ENCODE data around the gene CALHM1.
"Not testable (repeated sequence)": the region's sequence is repeated elsewhere in the genome, so short reads cannot be mapped to it uniquely, and the experiment has no call there.

CALHM1 gene, protein sequence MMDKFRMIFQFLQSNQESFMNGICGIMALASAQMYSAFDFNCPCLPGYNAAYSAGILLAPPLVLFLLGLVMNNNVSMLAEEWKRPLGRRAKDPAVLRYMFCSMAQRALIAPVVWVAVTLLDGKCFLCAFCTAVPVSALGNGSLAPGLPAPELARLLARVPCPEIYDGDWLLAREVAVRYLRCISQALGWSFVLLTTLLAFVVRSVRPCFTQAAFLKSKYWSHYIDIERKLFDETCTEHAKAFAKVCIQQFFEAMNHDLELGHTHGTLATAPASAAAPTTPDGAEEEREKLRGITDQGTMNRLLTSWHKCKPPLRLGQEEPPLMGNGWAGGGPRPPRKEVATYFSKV

GRCh38 chr10:103458720-103459119, at the start of gene CALHM1:
Gene CALHM1 (minus strand): TSS chr10:103458900. CDS start chr10:103458751, 149 bp downstream.
- no peak for DNase-seq (ENCODE audit: low read depth in 3 of 3, low spot score in 1 of 3)

GRCh38 chr10:103507235-103508191, 48.8 kb upstream of the CALHM1 start:
- DNase-seq (ENCODE audit: low read depth in 3 of 3, low spot score in 1 of 3) = no peak

DNA sequence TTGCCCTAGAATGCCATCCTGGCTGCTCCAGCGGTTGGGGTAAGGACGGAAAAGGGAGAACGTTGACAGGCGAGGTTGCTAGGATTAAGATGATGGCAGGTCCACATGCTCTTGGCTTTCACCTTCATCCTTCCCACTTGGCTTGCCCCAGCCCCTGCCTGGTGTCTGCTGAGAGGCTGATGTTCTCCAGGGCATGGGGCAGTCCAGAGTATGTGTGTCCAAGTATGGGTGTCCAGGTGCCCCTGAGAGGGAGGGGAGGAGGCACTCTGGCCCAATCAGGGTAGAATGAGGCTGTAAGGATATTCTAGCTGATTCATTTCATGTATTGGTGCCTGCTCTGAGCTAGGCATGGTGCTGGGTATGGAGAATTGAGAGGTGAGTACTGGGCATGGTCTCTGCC, 47.4 kb upstream of the CALHM1 start:
- DNase-seq (ENCODE audit: low read depth in 3 of 3, low spot score in 1 of 3) = no peak

- DNase-seq (ENCODE audit: low read depth in 3 of 3, low spot score in 1 of 3) = no peak
Observed at GRCh38 chr10:103504181-103504783, 45.6 kb upstream of the CALHM1 start.

DNA sequence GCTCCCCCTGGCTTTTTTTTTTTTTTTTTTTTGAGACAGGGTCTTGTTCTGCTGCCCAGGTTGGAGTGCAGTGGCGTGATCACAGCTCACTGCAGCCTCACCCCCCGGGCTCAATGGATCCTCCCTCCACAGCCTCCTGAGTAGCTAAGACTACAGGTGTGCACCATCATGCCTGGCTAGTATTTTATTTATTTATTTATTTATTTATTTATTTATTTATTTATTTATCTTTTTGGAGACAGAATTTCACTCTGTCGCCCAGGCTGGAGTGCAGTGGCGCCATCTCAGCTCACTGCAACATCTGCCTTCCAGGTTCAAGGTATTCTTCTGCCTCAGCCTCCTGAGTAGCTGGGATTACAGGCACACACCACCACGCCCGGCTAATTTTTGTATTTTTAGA, 45.1 kb upstream of the CALHM1 start:
- DNase-seq (ENCODE audit: low read depth in 3 of 3, low spot score in 1 of 3) = not testable (repeated sequence)

DNA sequence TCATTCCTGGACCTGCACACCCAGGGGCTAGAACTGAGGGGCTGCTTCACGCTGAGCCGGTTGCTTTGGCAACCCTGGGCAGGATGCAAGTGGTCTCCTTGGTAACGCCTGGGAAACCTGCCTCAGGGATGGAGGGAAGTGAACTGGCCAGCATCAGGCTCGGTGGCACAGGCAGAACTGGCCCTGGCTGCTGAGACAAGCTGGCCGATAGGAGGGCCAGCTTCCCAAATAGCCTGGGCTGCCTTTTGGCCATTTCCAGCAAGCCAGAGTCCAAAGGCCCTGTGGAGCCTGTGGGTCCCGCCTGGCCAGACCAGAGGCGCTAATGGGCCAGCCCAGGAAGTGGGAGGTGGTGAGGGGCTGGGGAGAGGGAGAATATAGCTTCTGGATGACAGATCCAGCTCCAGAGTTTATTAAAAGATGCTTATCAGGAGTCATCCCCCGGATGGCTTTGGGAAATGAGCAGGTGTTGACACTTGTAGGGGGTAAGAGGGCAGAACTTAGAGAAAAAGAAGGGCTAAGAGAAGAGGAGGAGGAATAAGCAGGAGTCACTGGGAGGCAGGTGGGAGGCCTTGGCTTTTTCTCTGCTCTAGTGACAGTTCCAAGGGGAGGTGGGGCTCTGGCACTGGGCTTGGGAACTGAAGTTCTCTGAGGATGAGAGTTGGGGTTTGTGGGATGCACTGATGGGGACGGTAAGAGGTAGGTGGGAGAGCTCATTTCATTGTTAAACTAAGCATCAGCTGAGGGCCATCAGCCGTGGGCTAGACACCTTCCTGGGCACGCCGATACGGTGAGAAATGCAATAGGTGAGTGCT, 44.4 kb upstream of the CALHM1 start:
- DNase-seq (ENCODE audit: low read depth in 3 of 3, low spot score in 1 of 3) = no peak

GRCh38 chr10:103501186-103501585, 42.5 kb upstream of the CALHM1 start:
- DNase-seq (ENCODE audit: low read depth in 3 of 3, low spot score in 1 of 3) = no peak

GRCh38 chr10:103500481-103500880, 41.8 kb upstream of the CALHM1 start:
- no peak for DNase-seq (ENCODE audit: low read depth in 3 of 3, low spot score in 1 of 3)

DNA sequence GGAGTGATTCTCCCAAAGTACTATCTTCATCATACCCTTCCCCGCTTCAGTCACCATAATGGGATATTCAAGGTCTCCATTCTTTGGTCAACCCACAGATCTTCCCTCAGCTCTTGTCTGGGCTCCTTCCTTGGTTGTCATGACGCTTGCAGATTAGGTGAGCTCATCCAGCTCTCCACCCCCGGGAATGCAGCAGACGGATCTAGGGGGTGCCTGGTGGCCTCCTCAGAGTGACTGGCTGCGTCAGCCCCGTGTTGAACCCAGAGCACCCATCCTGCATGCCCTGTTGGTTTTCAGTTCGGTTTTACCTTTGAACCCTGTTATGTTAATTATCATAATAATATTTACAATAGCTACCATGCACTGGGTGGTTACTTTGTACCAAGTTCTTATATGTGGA, 41.2 kb upstream of the CALHM1 start:
- no peak for DNase-seq (ENCODE audit: low read depth in 3 of 3, low spot score in 1 of 3)

DNA sequence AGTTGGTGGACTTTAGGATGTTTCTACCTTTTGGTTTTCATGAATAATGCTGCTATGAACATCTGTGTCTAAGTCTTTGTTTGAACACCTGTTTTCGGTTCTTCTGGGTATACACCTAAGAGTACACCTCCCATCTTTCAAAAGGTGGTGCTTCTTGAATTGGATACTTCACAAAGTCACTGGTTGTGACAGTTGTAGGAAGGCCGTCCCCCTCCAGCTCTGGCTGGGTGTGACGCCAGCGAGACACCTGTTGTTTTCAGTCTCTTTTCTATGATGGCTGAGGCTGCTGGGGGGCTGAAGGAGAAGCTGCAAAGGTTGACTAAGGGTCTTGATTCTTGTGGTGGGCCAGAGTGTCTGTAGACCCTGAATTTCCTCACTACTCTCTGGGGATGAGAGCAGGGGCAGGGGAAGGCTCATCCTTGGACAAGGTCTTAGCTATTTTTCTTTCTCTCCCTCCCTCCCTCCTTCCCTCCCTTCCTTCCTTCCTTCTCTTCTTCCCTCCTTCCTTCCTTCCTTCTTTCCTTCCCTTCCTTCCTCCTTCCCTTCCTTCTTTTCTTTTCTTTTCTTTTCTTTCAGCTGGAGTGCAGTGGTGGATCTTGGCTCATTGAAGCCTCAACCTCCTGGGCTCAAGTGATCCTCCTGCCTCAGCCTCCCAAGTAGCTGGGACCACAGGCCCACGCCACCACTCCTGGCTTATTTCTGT, 40.4 kb upstream of the CALHM1 start:
- DNase-seq (ENCODE audit: low read depth in 3 of 3, low spot score in 1 of 3) = no peak

- DNase-seq (ENCODE audit: low read depth in 3 of 3, low spot score in 1 of 3) = no peak
Observed at GRCh38 chr10:103497161-103497915, 38.6 kb upstream of the CALHM1 start.

DNA sequence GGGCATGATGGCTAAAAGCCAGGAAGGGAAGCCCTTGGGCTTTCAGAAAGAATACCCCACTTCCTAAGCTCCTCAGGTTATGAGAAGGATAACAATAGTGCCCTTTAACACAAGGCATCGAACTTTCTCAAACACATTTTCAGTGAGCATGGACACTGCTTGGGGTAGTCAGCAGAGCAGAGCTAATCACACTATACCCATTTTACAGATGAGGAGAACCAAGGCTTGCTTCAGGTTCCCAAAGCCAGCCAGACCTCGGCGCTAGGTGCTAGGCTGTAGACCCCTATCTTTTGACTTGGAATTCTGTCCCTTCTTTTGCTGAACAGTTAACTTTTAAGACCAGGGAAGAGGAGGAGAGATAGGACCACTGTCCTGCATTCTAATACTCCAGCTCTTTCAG, 36.6 kb upstream of the CALHM1 start:
- no peak for DNase-seq (ENCODE audit: low read depth in 3 of 3, low spot score in 1 of 3)

DNA sequence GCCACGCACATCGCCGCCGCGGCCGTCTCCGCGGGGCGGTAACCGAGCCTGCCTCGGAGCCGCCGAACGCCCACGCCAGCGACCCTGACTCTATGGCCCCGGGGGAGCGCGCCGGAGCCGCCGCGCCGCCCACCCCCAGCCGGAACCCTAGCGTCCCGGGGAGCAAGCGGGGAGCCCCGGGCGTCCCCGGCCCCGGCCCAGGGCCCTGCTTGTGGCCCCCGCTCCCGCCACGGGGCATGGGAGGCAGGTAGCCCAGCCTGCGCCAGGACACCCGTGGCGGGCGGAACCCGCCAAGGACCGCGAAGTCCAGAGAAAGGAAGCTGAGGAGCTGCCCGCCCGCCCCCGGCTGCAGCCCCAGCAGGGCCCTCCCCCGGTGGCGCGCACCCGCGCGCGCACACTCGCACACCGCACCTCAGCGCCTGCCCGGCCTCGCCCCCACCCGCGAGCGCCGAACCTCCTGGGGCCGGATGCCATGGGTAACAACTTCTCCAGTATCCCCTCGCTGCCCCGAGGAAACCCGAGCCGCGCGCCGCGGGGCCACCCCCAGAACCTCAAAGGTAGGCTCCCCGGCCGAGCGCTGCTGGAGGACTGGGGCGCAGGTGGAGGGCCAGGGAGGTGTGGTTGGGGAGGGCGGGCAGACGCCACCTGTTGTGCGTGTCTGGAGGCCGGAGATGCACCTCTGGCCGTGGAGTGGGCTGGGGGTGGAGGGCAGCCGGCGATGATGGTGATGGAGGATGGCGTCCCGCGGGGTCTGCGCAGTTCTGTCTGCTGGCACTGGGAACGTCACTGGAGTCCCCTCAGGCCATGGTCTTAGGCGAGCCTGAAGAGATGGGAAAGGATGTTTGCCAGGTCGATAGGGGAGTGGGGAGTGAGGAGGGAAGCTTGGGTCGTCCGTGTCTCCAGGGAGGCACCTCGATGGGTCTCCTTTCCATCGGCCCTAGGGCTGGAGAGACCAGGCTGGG, 35.5 kb upstream of the CALHM1 start:
- DNase-seq (ENCODE audit: low read depth in 3 of 3, low spot score in 1 of 3) = no peak

- DNase-seq (ENCODE audit: low read depth in 3 of 3, low spot score in 1 of 3) = no peak
Observed at GRCh38 chr10:103493362-103493915, 34.7 kb upstream of the CALHM1 start, which contains the start of gene NEURL1. Gene NEURL1 (plus strand): TSS chr10:103493705. CDS start chr10:103494388, 683 bp downstream.

DNA sequence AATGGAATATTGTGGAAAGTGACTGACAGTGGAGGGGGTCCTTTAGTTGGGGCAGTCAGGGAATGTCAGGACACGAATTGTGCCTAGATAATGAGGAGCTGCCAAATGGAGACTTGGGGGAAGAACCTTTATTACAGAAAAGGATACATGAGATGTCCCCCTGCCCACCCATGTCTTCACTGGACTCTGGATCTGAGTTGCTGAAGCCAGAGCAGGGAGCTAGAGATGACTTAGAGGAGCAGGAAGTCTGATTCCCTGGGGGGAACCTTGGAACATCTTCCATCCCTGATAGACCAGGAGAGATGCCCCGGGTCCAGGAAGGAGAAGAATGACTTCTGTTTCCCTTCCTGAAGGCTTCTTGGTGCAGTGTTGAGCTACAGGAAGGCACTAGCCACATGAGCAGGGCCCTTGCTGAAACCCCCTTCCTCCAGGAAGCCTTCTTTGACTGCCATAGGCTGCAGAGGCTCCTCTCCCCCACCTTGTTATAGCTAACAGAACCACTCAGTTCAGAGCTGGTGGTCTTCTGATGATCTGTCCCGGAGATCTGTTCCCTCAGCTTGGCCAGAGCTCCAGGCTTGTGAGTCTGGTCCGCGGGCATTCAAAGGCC, 34.1 kb upstream of the CALHM1 start:
- no peak for DNase-seq (ENCODE audit: low read depth in 3 of 3, low spot score in 1 of 3)

DNA sequence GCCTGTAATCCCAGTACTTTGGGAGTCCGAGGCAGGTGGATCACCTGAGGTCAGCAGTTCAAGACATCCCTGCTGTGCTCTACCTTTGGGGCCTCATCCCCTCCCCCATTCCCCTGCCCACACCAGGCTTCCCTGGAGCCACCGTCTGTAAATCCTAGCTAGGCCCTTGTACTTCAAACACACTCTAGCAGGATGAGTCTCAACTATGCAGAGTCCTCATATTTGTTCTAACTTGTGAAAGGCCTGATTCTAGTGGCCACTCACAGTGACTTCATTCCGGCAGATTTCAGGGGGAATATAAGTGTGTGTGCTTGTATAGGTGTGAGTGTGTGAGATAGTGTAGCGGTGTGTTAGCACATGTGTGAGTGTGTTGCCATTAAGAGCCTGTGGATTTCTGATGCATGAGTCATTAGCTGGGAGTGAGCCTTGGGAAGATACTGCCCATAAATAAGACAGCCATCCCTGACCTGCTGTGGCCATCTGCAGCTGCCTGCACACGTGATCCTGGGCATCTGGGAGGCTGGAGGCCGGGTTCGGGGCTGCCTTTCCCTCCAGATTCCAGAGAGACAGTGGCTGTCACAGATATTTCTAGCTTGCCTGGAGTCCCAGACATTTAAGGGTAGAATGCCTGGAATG, 33.1 kb upstream of the CALHM1 start:
- DNase-seq (ENCODE audit: low read depth in 3 of 3, low spot score in 1 of 3) = no peak

DNA sequence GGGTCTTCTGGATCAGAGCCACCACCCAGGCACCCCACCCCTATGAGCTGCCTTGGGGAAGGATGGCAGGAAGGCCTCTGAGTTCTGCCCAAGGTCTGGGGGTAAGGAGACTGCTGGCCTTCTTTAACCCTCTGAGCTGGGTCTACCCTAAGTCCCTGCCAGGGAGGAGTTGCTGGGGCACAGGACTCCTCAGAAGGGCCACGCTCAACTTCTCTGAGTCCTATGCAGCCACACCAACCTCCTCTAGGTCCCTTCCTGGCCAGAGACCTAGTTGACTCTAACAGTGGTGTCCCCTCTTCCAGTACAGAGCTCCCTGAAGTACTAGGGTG, 32.2 kb upstream of the CALHM1 start:
- DNase-seq (ENCODE audit: low read depth in 3 of 3, low spot score in 1 of 3) = no peak

Data from stimulated activated CD4-positive, alpha-beta T cell treated with anti-CD3 and anti-CD28 coated beads, TNF-alpha, amount 100 ng/mL, for 1 hour (primary cell).